Esophagus squamous epithelium (tissue), 5 donors: ENCODE data around the gene TUBA4B. TPM values are rescaled to one million over a fixed set of nuclear protein-coding genes. Genes with fewer than 3 reads are reported as not detected.
A peak's percentile ranks its signal among the peaks of the same experiment; 100 is the strongest.

Experiments used
- DNase-seq: peaks from one replicate; lab custom pipeline; 2025; lab: John Stamatoyannopoulos, UW
- H3K27ac ChIP-seq, 4 donors: fragments of 200-600 bp; sonication (generic); one replicate each; pipeline ENCODE4 v1.5.1; 2016 to 2019; ENCODE audit warnings: mild to moderate bottlenecking in 1 of 4
- H3K27me3 ChIP-seq, 4 donors: fragments of 200-600 bp; sonication (generic); 1 replicate in 3 of 4; 2 replicates in 1 of 4; pipeline versions ENCODE4 v1.5.1 to v1.6.0; 2017 to 2021; ENCODE audit warnings: antibody characterized with exemption in 1 of 4
- H3K36me3 ChIP-seq, 3 donors: fragments of 200-600 bp; sonication (generic); one replicate each; pipeline ENCODE4 v1.5.1; 2016 to 2019
- H3K4me1 ChIP-seq, 3 donors: fragments of 200-600 bp; sonication (generic); one replicate each; pipeline ENCODE4 v1.5.1; 2017 to 2019
- H3K4me3 ChIP-seq, 4 donors: fragments of 200-600 bp; sonication (generic); 1 replicate in 3 of 4; 2 replicates in 1 of 4; pipeline ENCODE4 v1.5.1; 2016 to 2019; ENCODE audit warnings: mild to moderate bottlenecking in 2 of 4, moderate library complexity in 1 of 4
- H3K9me3 ChIP-seq, 3 donors: fragments of 200-600 bp; sonication (generic); one replicate each; pipeline ENCODE4 v1.5.1; 2016 to 2019
- CTCF ChIP-seq, 6 experiments: fragments of 450-650 bp in 4 of 6; fragments of 200-600 bp in 2 of 6; sonication (generic) in 2 of 6; IDR thresholded peaks; one replicate each; pipeline ENCODE4 v1.5.1; 2016 to 2019; ENCODE audit warnings: antibody characterized with exemption in 6 of 6, mild to moderate bottlenecking in 4 of 6, moderate library complexity in 4 of 6
- POLR2A ChIP-seq, 4 donors: fragments of 450-650 bp; IDR thresholded peaks; one replicate each; pipeline ENCODE4 v1.6.1; 2017; ENCODE audit warnings: antibody characterized with exemption in 4 of 4, mild to moderate bottlenecking in 4 of 4, moderate library complexity in 3 of 4
- WGBS, 2 donors: methylation state at CpG; one replicate each; pipeline ENCODE4 v1.1.5; 2018; 5-methylcytosine and 5-hydroxymethylcytosine counted together
- intact Hi-C: fragments of 100-400 bp; cut with DNase I; formaldehyde crosslinking; loops from one replicate; pipeline ENCODE4 v1.15.0; 2022
- total RNA-seq, 4 donors: library from RNA; depleted of rRNA; stranded (reverse); fragments of >200 nt; gene quantifications; one replicate each; pipeline ENCODE4 v1.1.0, GENCODE V29; 2016
- donor health status: DM: yes; HTN: yes; CAD: no.

TUBA4B gene
- total RNA-seq, 4 donors from 2014 or later, result not detected

GRCh38 chr2:219206328-219207133 is 46.5 kb upstream of the TUBA4B start, which contains the start of gene ZFAND2B:
Gene ZFAND2B, plus strand, starts transcription at chr2:219206782. Its CDS starts 206 bp downstream, at chr2:219206988.
- Histone ChIP-seq H3K27ac (peak within 1 kb of the TSS; percentile 93 to 99 (median 97)), H3K4me1 (peaks cover 12 to 34% (median 14%) of the 10 kb centered on the region in 3 donors), H3K4me3 (peak within 1 kb of the TSS; percentile 70 to 83 (median 73)), H3K36me3 (peaks cover 6 to 37% (median 24%) of the 10 kb centered on the region in 3 donors), H3K9me3 (no peaks in the 10 kb centered on the region), H3K27me3 (no peaks in the 10 kb centered on the region)
- WGBS, 2 donors, result 0 to 1% methylated on average over 6 to 10 of the region's 76 CpGs
- peak; percentile 82 for DNase-seq
- TF ChIP-seq CTCF (IDR thresholded peaks at IDR 0.05) (peak in 3 of 6 experiments; percentile 31 to 50 (median 42)), POLR2A (IDR thresholded peaks at IDR 0.05) (peak in 3 of 4 donors; percentile 92 to 97 (median 95))
- intact Hi-C loops, result no loop called here

GRCh38 chr2:219207134-219207883 is 45.7 kb upstream of the TUBA4B start:
- intact Hi-C loops, result no loop called here
- WGBS, 2 donors, result 5 to 22% methylated on average over 9 to 17 of the region's 22 CpGs
- no peak for TF ChIP-seq CTCF (IDR thresholded peaks at IDR 0.05)
- no peak for TF ChIP-seq POLR2A (IDR thresholded peaks at IDR 0.05)
- Histone ChIP-seq H3K36me3 (peaks cover 9 to 42% (median 24%) of the 10 kb centered on the region in 3 donors), H3K4me3 (peak overlapping the region; percentile 70 to 83 (median 73)), H3K9me3 (no peaks in the 10 kb centered on the region), H3K4me1 (peaks cover 12 to 34% (median 14%) of the 10 kb centered on the region in 3 donors), H3K27me3 (no peaks in the 10 kb centered on the region), H3K27ac (peak overlapping the region; percentile 93 to 99 (median 97))
- no peak for DNase-seq

GRCh38 chr2:219207884-219208740 is 44.9 kb upstream of the TUBA4B start:
- Histone ChIP-seq H3K27ac (peak overlapping the region; percentile 93 to 99 (median 97)), H3K27me3 (no peaks in the 10 kb centered on the region), H3K36me3 (peaks cover 15 to 50% (median 24%) of the 10 kb centered on the region in 3 donors), H3K4me1 (peaks cover 12 to 34% (median 14%) of the 10 kb centered on the region in 3 donors), H3K4me3 (peak overlapping the region; percentile 70 to 83 (median 73)), H3K9me3 (no peaks in the 10 kb centered on the region)
- no peak for DNase-seq
- no peak for TF ChIP-seq POLR2A (IDR thresholded peaks at IDR 0.05)
- no peak for TF ChIP-seq CTCF (IDR thresholded peaks at IDR 0.05)
- intact Hi-C loops, result no loop called here
- WGBS, 2 donors, result 54 to 62% methylated on average over 15 to 16 of the region's 17 CpGs

GRCh38 chr2:219209236-219210195 is 43.5 kb upstream of the TUBA4B start:
- H3K27me3 ChIP-seq, result no peaks in the 10 kb centered on the region
- peaks cover 26 to 65% (median 29%) of the 10 kb centered on the region in 3 donors for H3K36me3 ChIP-seq
- intact Hi-C loops, result loop anchor here (10.0 kb wide), 1 partner anchor 45 kb away; the partner anchor contains the start of gene NHEJ1
- TF ChIP-seq CTCF (IDR thresholded peaks at IDR 0.05), result no peak
- TF ChIP-seq POLR2A (IDR thresholded peaks at IDR 0.05), result no peak
- no peak overlapping the region for H3K4me3 ChIP-seq
- H3K27ac ChIP-seq, result peak overlapping the region in 2 of 4 donors; percentile 21 to 97
- H3K9me3 ChIP-seq, result no peaks in the 10 kb centered on the region
- 71 to 79% methylated on average over 8 to 15 of the region's 18 CpGs for WGBS, 2 donors
- peaks cover 12 to 34% (median 14%) of the 10 kb centered on the region in 3 donors for H3K4me1 ChIP-seq
- DNase-seq, result no peak
